Calu3 (cell line): ENCODE measurements around the gene PRKCA. TPM values are rescaled to one million over a fixed set of nuclear protein-coding genes. Genes with fewer than 3 reads are reported as not detected.
A peak's percentile ranks its signal among the peaks of the same experiment; 100 is the strongest.

ENCODE experiments used
- BruUV-seq: library from RNA; stranded (reverse); fragments of 400-500 nt; replicated peaks from 2 replicates; lab custom pipeline; 2021; lab: Mats Ljungman, UMichigan
- CTCF ChIA-PET: fragments of 300-600 bp; sonication (Branson Sonifier 250); formaldehyde crosslinking; loops from one replicate; lab custom pipeline; 2022; ENCODE audit warnings: antibody characterized with exemption; lab: Charles Lee
- DNase-seq: peaks from one replicate; pipeline ENCODE4 v3.0.0; 2022
- H3K27ac Mint-ChIP-seq: one replicate; pipeline ENCODE4 v1.8.0; 2022; ENCODE audit warnings: mixed read lengths; ENCODE audit not compliant: unreplicated experiment
- H3K27me3 Mint-ChIP-seq: one replicate; pipeline ENCODE4 v1.8.0; 2022; ENCODE audit warnings: mixed read lengths; ENCODE audit not compliant: unreplicated experiment
- H3K36me3 Mint-ChIP-seq: one replicate; pipeline ENCODE4 v1.8.0; 2022; ENCODE audit warnings: mild to moderate bottlenecking, moderate library complexity, mixed read lengths; ENCODE audit not compliant: insufficient read depth, unreplicated experiment
- H3K4me1 Mint-ChIP-seq: one replicate; pipeline ENCODE4 v1.8.0; 2022; ENCODE audit warnings: mild to moderate bottlenecking, low read depth, mixed read lengths; ENCODE audit not compliant: unreplicated experiment
- H3K4me3 Mint-ChIP-seq: one replicate; pipeline ENCODE4 v1.8.0; 2022; ENCODE audit warnings: mild to moderate bottlenecking, low read depth, moderate library complexity, mixed read lengths; ENCODE audit not compliant: unreplicated experiment
- H3K9me3 Mint-ChIP-seq: one replicate; pipeline ENCODE4 v1.8.0; 2022; ENCODE audit warnings: low read depth, mixed read lengths; ENCODE audit not compliant: unreplicated experiment
- intact Hi-C: fragments of 100-400 bp; cut with micrococcal nuclease; formaldehyde crosslinking; loops from one replicate; pipeline ENCODE4 v1.10.0; 2022; ENCODE audit not compliant: unreplicated experiment
- total RNA-seq: library from RNA; stranded (reverse); gene quantifications from 2 replicates; pipeline ENCODE4 v1.2.3, GENCODE V29; 2022
- TF ChIP-seq, protein P1 (sequence below): fragments of 200-600 bp; IDR thresholded peaks from one replicate; pipeline ENCODE4 v1.8.0; 2022; ENCODE audit warnings: antibody characterized with exemption; ENCODE audit not compliant: unreplicated experiment

The PRKCA gene
- total RNA-seq, 1 experiment from 2014 or later, result 126 TPM

DNA sequence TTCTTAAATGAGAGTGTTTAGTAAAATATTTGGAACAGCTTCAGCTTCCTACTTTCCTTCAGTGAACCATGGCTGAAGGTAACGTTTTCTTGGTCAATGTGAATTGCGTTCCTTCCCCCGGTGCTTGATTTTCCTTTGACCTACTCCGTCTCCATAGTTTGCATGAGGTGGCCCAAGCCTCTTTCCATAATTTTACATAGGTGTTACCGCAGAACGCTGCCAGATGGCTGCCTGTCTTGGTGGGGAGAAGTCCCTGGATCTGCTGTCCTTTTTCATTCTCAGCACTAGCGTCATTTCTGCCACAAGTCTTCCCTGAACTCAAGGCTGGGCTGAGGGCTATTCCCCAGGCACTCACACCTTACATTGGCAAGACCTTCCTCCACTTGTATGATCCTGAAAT is 178.4 kb downstream of the PRKCA start:
- peaks cover 16% of the 10 kb centered on the region for H3K36me3 Mint-ChIP-seq

DNA sequence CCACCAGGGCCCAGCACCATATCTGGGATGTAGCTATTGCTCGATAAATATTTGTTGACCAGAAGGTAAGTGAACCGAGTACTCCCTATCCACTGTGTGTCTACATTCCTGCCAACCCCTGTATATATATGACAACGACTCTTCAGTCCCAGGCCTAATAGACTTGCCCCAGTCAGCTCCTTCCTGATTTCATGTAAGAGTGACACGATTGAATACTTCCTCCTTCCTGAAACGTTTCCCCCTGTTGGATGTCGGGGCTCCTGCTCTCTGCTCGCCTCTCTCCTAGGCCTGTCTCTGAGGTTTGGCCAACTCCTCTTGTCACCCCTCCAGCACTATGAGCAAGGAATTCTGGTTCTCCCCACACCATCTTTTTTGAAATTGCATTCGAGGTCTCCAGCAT is 178.9 kb downstream of the PRKCA start:
- BruUV-seq, result no TSS peak
- TF ChIP-seq, protein P1, sequence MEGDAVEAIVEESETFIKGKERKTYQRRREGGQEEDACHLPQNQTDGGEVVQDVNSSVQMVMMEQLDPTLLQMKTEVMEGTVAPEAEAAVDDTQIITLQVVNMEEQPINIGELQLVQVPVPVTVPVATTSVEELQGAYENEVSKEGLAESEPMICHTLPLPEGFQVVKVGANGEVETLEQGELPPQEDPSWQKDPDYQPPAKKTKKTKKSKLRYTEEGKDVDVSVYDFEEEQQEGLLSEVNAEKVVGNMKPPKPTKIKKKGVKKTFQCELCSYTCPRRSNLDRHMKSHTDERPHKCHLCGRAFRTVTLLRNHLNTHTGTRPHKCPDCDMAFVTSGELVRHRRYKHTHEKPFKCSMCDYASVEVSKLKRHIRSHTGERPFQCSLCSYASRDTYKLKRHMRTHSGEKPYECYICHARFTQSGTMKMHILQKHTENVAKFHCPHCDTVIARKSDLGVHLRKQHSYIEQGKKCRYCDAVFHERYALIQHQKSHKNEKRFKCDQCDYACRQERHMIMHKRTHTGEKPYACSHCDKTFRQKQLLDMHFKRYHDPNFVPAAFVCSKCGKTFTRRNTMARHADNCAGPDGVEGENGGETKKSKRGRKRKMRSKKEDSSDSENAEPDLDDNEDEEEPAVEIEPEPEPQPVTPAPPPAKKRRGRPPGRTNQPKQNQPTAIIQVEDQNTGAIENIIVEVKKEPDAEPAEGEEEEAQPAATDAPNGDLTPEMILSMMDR, result no peak
- peaks cover 22% of the 10 kb centered on the region for H3K4me1 Mint-ChIP-seq
- peaks cover 16% of the 10 kb centered on the region for H3K36me3 Mint-ChIP-seq
- no peak overlapping the region for H3K4me3 Mint-ChIP-seq
- DNase-seq, result no peak
- H3K27ac Mint-ChIP-seq, result peak overlapping the region; percentile 7
- H3K9me3 Mint-ChIP-seq, result no peaks in the 10 kb centered on the region
- CTCF ChIA-PET, result no interaction called here
- intact Hi-C loops, result no loop called here
- H3K27me3 Mint-ChIP-seq, result no peaks in the 10 kb centered on the region

More for the DNA sequence above, 178.4 kb downstream of the PRKCA start:
- BruUV-seq, result no TSS peak
- Mint-ChIP-seq H3K27ac (peak overlapping the region; percentile 7), H3K9me3 (no peaks in the 10 kb centered on the region), H3K4me3 (no peak overlapping the region), H3K27me3 (no peaks in the 10 kb centered on the region), H3K4me1 (peaks cover 26% of the 10 kb centered on the region)
- TF ChIP-seq, protein P1, result no peak
- intact Hi-C loops, result no loop called here
- no peak for DNase-seq
- CTCF ChIA-PET, result no interaction called here

- intact Hi-C loops, result no loop called here
- TF ChIP-seq, protein P1, result no peak
- H3K36me3 Mint-ChIP-seq, result peaks cover 21% of the 10 kb centered on the region
- no peak for DNase-seq
- H3K9me3 Mint-ChIP-seq, result no peaks in the 10 kb centered on the region
- no peak overlapping the region for H3K27ac Mint-ChIP-seq
- peaks cover 37% of the 10 kb centered on the region for H3K4me1 Mint-ChIP-seq
- CTCF ChIA-PET, result interaction anchor here (0.9 kb wide), 1 partner anchor 11 kb away, joined by 3 read pairs; no protein-coding TSS in a partner anchor
- H3K4me3 Mint-ChIP-seq, result no peak overlapping the region
- BruUV-seq, result no TSS peak
- no peaks in the 10 kb centered on the region for H3K27me3 Mint-ChIP-seq
These were observed 181.5 kb downstream of the PRKCA start for GRCh38 chr17:66483906-66484305.

DNA sequence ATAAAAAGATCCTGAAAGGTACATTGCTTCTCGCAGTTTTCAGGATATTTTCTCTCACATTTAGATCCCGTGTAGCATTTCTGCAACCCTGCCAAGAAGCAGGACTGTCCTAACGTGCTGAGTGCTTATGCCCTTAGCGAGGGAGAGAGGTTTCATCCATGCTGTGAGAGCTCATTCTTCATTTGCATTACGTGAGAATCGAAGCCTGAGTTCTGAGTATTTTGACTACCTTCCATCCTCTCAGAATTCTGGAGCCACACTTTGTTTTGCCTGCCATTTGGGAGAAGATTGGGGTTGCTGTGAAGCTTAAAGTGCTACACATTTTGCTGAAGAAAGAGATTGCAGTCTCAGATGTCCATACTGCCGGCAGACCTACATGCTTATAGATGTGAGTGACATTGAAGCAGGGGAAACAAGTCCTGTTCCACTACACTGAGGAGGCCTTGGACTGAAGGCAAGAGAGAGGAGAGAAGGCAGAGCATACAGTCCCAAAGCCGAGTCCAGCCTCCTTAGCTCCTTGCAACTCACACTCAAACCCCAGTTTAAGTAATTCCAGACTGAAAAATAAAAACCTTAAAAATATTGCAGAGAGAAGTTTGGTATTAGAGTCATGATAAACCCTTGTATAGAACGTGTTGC is 183.0 kb downstream of the PRKCA start:
- no TSS peak for BruUV-seq
- no peaks in the 10 kb centered on the region for H3K9me3 Mint-ChIP-seq
- no peaks in the 10 kb centered on the region for H3K27me3 Mint-ChIP-seq
- H3K36me3 Mint-ChIP-seq, result peaks cover 15% of the 10 kb centered on the region
- DNase-seq, result no peak
- peaks cover 48% of the 10 kb centered on the region for H3K4me1 Mint-ChIP-seq
- peak overlapping the region; percentile 22 for H3K27ac Mint-ChIP-seq
- TF ChIP-seq, protein P1, result no peak
- intact Hi-C loops, result no loop called here
- no peak overlapping the region for H3K4me3 Mint-ChIP-seq
- CTCF ChIA-PET, result interaction anchor here (0.6 to 1.1 kb wide), 2 partner anchors 43 to 70 kb away, joined by 3 read pairs; no protein-coding TSS in a partner anchor
